HG02759 (cell line): ENCODE measurements around the gene SUCO.

ENCODE experiments used
- ATAC-seq: cut with Tn5 transposase; IDR thresholded peaks from one replicate; pipeline ENCODE4 v1.9.1; 2021; ENCODE audit warnings: mild to moderate bottlenecking, moderate library complexity; ENCODE audit not compliant: unreplicated experiment

SUCO gene

DNA sequence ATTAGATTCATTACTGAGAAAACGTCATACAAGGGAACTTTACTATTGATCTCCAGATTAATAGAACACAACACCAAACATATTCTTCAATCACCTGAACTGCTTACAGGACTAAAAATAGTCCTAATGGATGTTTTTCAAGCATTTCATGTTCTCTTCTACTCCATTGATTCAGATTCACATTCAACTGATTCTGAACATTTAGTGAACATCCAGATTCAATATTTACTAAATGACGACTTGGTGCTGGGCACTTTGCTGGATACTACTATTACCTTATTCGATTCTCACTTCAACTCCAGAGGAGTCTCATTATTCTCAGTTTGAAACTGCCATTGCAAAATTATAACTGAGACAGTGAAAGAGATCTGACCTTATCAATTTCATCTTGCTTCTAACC is 18.8 kb upstream of the SUCO start:
- no peak for ATAC-seq

DNA sequence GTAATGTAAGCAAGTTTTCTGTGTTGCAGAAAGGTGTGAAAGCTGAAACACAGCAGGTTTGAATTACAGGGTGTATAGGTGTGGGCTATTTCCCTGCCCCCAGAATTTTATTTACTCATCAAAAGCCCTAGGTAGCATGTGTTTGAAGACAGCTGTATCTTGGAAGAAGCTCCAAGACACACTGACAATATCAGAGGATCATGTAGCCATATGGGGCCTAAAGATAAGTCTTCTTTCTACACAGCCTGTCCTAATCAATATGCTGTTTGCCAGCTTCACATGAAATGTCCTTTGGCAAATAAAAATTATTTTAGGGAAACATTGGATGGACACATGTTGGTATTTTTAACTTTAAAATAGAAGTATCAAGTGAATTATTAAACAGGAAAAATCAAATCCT is 17.5 kb upstream of the SUCO start:
- no peak for ATAC-seq

DNA sequence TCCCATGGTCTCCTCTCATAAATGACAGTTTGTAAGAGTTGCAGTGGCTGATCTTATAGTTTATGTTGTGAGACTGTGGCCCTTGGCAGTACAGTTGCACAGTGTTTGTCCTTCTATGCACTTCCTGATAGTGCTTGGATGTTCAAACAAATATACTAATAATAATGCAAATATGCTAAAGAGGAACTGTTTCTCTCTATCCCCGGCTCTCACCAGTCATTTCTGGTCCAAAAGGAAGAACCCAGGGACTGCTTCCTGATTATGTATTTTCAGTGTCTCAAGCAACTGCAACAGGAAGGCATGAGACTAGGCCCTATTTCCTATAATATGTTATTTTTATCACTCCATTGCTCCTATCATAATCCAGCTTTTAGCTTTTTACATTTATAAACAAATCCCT is 17.0 kb upstream of the SUCO start:
- no peak for ATAC-seq

DNA sequence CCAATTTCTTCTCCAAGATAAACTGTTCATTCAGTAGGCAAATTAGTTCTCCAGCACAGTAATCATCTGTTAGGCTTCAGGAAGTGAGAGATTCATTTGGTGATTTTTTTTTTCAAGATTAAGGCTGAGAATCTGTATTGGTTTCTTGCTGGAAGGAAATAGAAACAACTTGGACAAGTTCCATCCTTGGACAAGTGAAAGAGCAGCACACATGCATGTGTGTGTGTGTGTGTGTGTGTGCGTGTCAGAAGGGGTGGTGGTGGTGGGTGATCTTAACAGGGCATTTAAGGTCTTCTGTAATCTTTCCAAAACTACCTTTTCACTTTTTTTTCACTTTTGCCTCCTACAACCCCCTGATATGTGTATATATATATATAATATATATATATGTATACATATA is 15.9 kb upstream of the SUCO start:
- ATAC-seq = no peak

DNA sequence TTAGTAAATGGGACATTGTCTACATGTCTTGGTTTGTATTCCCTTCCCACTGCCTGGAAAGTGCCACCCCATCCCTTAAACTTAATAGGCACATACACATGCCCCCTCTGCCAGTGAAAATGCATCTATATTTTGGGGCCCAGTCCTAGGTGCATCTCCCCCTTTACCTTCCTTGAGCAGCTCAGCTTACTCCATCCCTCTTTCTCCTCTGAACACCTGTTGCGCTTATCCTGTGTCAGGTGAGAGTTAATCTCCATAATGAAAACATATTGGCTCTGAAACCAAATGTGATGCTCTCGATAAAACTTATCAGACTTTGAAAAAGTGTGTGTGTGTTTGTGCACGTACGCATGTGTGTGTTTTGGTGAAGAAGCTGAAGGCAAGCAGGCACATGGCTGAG is 15.4 kb upstream of the SUCO start:
- no peak for ATAC-seq

DNA sequence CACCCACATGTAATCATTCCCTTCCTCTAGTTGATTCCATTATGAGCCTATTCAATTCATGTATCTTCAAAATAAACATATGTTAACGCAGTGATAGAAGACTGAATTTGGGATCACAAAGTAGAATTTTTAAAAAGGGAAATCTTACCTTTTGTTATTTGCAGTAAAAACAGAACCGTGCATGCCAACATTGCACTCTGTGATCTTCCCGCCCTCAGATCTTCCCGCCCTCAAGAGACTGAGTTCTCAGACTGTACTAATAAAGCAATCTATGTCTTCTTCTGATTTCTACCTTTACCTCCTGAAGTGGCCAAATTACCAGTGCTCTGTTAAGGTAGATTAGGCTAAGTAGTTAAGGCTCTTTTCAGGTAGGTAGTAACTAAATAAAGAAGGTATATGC is 3.6 kb upstream of the SUCO start:
- ATAC-seq = no peak

DNA sequence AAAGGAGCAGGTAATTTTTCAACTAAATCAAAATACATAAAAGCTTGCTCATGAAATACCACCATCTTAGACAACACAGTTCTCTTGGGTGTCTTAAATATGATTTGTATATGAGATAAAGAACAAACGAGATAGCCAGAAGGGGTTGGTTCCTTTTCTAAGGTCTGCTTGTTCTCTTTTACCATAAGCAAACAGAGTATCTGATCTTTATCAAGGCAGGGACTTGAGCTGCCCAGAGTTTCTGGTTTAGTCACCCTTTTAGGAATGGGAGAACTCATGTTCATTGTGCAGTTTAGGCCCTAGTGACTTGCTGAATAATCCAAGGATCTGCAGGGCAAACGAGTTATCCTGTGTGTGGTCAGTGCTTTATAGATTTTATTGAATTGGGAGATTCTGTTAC is 3.0 kb upstream of the SUCO start:
- ATAC-seq = no peak

DNA sequence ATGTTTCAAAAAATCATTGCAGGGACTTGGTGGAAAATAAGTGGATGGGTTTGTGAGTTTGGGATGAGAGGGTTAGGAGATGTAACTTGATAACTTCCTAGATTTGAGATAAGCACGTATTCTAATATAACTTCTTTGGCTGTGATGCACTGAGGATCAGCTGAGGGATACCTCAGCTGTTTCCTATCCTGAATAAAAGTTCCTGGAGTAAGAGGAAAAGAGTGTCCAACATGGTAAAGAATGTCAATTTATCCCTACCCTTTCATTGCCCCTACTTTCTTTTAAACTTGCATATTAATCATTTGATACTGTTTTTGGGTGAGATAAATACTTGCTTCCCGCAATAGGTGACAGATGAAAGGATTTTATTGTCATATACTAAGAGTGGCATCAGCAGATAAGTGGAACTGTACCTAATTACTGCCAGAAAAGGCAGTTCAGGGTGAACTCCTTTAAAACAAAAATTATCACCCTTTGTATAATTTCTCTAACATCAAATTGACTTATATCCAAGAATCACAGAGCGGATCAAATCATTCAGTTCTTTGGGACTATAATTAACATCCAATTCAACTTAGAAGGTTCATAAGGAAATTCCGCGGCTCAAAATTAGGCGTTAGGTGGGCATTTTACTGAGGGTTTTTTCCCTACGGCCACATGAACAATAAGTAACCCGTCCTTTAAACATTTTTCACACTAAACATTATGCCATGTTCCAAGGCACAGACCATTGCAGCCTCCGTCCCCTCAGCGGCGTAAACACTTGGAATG is 1.4 kb upstream of the SUCO start:
- ATAC-seq = no peak

DNA sequence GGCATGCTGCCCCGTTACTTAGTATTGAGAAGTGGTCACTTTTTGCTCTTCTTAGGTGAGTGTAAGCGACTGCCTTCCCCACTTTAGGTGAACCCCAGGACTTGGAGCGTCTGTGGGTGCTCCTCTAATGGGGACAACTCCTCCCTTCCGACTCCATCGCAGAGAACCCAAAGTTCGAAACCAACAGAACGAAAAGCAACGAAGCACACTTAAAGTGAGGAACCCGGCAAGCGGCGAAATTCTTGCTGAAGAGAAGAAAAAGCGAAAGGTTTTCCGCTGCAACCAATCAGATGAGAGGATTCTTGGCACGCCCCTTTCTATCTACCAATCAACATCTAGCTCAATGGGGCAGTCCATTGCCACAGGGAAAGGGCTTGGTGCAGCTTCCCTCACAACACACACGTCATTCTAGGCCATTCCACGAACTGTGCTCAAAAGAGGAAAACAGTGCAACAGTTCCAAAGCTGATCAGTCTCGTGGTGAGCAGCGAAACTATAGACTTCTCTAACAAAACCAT is 709 bp upstream of the SUCO start:
- peak; percentile 66 for ATAC-seq

DNA sequence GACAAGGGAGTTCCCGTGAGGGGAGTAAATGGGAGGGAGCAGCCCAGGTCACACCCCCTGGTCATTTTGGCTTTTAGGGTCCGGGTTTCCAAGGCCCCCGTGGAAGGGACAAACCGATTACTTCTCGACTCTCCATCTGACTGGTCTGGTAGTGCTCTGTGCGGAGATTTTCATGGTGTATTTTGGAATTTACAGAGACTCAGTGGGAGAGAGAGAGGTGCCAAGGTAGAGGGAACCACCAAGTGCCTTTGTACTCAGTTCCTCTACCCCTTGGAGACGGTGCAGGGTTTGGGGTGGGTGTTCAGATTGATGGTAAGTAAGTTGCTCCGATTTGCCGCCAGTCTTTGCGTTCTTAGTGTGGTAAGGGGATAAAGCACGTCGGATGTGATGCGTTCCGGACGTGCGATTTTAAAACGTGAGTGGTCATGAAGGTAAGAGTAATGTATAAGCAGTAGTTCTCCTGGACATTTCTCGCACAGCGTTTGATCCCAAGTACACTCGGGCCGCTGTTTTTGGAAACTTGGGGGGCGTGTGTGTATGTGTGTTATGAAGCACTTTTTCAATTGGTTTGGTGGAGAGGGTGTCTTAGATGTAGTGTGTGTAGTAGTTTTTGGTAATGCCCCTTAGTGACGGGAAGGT is 682 bp downstream of the SUCO start:
- peak; percentile 27 for ATAC-seq

DNA sequence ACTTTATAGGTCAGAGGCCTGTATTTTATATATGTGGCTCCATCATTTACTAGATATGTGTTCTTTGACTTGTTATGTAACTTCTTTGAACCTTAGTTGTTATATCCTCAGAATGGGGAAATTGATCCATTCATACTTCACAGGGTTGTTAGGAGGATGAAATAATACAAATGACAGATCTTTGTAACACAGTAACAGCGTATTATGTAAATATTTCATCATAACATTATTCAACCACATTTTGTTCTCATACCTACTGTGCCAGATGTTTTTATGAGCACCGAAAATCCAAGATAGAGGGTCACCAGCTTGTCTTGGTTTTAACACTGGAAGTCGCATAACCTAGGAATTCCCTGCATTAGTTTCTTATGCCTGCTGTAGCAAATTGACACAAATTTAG is 3.3 kb downstream of the SUCO start:
- ATAC-seq = no peak

DNA sequence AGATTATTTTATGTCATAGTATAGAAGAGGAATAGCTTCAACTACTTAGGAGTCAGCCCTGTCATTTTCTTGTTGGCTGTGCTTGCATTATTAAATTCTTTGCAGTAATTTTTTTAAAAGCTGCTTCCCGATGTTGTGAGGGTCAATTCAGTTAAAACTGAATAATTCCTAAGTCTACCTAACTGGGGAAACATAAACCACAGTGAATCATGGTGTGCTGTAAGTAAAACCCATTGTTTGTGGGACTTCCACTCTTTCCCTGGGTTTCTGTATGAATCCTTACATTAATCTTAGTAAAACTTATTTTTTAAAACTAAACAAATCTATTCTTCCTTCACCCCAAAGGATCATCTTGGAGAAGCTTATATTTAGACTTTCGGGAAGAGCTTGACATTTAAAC is 4.4 kb downstream of the SUCO start:
- no peak for ATAC-seq

DNA sequence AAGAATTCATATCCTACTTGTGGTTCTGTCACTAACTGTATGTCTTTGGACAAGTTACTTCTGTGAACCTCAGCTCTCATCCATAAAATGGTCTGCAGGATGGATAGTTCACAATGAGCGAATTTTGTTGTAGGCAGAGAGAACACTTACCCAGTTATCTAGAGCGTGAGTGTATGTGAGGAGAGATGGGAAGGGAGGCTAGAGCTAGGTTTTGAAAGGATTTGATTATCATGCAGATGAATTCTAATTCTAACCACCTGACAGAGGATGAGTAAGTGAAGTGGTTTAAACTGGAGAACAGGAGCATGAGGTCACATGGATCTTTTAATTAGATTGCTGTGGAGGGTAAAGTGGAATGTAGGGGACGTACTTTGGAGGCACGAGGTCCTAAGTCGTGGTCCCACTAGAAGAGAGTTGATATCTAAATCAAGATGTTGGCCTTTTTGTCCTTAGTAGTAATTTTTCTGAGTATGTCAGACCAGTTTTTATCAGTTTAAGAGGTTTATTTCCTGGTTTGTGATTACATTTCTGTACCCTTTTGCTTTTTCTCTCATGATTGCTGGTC is 5.0 kb downstream of the SUCO start:
- ATAC-seq = no peak

DNA sequence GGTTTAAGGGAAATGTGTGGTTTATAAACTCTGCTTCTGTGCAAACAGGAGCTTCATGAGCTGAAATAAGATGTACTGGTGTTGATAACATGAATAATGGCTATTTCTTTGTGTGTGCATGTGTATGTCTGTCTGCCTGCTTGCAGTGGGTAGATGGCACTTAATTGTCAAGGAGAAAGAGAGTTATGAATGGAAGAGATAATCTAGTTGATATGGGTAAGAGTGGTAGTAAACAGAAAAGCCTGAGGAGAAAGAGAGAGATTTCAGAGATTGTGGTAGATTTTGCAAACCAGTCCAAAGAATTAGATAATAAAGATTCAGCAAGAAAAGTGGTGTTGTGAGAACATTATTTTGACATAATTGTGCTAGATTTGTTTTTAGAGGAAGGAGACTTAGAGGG is 7.7 kb downstream of the SUCO start:
- no peak for ATAC-seq

DNA sequence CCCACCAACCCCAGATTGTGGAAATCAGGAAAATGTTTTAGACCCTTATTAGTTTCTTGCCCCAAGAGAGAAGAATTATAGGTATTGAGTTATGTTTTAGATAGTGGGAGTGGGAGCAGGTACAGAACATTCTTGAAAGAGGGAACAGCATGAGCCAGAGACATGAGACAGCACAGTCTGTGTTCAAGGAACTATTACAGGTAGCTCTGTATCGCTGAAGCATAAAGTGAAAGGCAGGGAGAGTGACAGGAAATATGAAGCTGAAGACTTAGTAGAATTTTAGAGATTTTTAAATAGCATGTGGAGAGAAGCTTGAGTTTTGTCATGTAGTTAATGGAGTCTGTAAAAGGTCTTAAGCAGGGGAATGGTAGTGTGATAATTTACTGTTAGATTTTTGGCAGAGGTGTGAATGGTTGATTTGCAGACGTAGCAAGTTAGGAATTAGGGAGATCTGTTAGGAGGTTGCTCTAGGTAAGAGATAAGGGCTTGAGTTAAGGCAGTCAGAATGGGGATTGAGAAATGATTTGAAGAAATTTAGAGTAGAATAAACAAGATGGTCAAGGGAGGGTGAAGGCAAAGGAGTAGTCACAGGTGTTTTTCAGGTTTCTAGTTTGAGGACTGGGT is 11.6 kb downstream of the SUCO start:
- ATAC-seq = no peak

DNA sequence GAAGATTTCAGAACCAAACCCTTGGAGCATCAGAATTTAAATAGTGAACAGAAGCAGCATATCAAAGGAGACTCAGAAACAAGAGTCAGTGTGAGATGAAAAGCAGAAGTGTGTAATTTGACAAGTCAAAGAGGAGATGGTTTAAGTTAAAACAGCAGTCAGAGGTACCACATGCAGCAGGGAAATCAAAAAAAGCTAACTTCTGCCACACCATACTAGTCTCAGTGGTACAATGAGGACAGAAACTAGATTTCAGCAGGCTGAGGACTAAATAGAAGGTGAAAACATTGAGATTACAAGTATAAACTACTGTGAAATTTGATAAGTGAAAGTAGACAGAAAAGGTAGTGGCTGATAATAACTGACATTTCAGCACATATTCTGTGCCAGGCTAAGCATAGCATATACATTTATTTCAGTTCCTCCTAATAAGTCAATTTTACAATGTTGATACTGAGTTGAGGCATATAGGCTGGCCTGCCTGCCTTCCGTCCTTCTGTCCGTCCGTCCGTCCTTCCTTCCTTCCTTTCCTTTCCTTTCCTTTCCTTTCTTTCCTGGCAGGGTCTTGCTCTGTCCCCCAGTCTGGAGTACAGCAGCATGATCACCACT is 12.6 kb downstream of the SUCO start:
- peak; percentile 79 for ATAC-seq

DNA sequence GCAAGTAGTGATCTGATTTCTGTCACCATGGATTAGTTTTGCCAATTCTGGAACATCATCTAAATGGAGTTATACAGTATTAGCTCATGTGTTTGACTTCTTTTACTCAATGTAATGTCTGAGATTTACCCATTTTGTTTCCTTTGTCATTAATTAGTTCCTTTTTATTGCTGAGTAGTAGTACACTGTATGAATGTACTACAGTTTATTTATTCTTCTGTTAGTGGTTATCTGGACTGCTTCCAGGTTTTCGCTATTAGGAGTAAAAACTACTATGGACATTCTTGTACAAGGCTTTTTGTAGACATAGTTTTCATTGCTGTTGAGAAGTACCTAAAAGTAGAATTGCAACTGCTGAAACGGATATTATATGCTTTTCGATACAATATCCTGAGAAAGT is 14.1 kb downstream of the SUCO start:
- ATAC-seq = no peak

DNA sequence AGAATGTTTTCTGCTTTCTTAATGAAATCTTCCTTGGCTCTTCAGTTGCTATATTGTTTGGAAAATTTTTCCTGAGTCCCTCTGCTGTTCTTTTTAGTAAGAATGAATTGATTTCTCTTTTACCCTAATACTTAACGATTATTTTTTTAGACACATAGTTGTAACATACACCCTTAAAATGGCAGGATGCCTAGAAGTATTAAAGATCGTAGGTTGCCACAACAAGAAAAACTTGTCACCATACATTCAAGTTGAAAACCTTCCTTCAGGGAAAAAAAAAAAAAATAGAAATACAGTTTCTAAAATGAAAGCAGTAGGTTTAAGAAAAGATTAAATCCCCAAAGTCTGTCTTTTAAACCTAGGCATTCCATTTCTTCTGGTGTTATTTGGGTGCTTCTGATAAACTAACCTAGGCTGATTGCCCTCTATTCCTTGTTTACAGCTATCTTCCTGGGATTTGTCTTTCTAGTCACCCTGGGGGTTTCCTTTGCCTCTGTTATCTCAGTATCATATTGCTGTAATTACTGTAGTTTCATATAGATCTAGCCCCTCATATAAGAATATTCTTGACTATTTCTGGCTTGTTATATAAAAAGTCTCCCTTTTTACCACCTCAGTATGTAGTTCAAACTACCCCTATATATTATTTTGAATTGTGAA is 16.8 kb downstream of the SUCO start:
- no peak for ATAC-seq

DNA sequence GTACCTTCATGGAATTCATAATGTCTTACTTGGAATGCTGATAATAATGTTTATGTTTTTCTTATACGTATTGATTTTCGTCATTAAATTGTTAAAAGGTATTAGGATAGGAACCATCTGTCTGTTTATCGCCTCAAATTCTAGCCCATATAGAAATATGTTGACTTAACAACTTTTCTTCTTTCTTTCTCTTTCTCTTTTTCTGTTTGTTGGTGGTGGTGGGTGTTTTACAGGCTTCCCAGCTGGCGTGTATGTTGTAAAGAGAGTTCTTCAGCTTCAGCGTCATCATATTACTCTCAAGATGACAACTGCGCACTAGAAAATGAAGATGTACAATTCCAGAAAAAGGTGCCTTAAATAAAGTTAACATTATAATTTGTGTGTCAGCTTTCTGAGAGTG is 18.3 kb downstream of the SUCO start:
- no peak for ATAC-seq

DNA sequence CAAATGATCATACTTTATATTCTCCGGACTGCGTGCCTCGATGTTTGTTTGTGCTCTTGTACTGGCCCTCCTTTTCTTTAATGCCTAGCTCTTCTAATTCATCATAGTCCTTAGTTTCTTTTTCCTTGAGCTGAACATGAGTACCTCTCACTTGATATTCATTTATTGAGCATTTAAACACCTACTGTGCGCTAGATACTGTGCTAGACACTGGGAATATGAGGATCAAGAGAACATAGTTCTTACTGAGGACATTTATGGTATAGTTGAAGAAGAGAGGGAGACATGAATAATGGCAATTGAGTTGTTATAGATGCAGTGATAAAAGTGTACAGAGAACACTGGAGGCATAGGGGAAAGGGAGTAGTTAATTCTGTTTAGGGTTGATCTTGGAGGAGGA is 22.0 kb downstream of the SUCO start:
- no peak for ATAC-seq

DNA sequence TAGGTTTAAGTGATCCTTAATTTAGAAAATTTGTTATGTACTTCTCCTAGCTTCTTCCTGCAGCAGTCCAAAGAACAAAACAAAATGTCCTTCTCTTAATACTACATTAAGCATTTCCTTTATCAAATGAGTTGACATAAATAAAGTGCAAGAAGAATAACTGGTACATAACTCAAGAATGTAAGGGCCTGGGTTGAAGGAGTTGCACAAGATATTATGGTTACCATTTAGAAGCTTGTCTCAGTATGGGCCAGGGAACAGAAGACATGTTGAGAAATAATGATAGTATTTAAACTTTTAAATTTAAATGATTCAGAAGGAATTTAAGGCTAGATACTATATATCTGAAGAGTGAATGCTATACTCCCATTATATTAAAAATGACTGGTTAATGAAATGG is 23.5 kb downstream of the SUCO start:
- no peak for ATAC-seq
